Spleen (tissue), 11 donors: ENCODE results near the gene FAAH2. TPM values are rescaled to one million over a fixed set of nuclear protein-coding genes. Genes with fewer than 3 reads are reported as not detected.
"Not testable (repeated sequence)": the region's sequence is repeated elsewhere in the genome, so short reads cannot be mapped to it uniquely, and the experiment has no call there.

Source experiments
- DNase-seq: peaks from one replicate; pipeline ENCODE4 v3.0.0-alpha.2; 2020
- H3K27ac ChIP-seq, 8 donors: fragments of 200-600 bp; sonication (generic) in 7 of 8; 1 replicate in 4 of 8; 2 replicates in 4 of 8; pipeline versions ENCODE4 v1.5.0 to v1.8.0; 2016 to 2021; ENCODE audit warnings: inconsistent platforms in 4 of 8, mild to moderate bottlenecking in 4 of 8, moderate library complexity in 1 of 8
- H3K27me3 ChIP-seq, 7 donors: fragments of 200-600 bp; sonication (generic) in 6 of 7; replicated peaks in 1 of 7; 1 replicate in 4 of 7; 2 replicates in 3 of 7; pipeline versions ENCODE4 v1.5.0 to v1.8.0; 2016 to 2021; ENCODE audit warnings: inconsistent platforms in 3 of 7, mild to moderate bottlenecking in 1 of 7
- H3K36me3 ChIP-seq, 6 donors: fragments of 200-600 bp; sonication (generic) in 5 of 6; 1 replicate in 4 of 6; 2 replicates in 2 of 6; pipeline versions ENCODE4 v1.5.0 to v1.8.0; 2016 to 2021; ENCODE audit warnings: inconsistent platforms in 2 of 6
- H3K4me1 ChIP-seq, 6 donors: fragments of 200-600 bp; sonication (generic) in 5 of 6; 1 replicate in 3 of 6; 2 replicates in 3 of 6; pipeline versions ENCODE4 v1.5.0 to v1.8.0; 2016 to 2021; ENCODE audit warnings: inconsistent platforms in 3 of 6
- H3K4me3 ChIP-seq, 8 donors: fragments of 200-600 bp; sonication (generic) in 7 of 8; 1 replicate in 4 of 8; 2 replicates in 4 of 8; pipeline versions ENCODE4 v1.5.0 to v1.8.0; 2016 to 2021; ENCODE audit warnings: inconsistent platforms in 4 of 8, mild to moderate bottlenecking in 4 of 8, moderate library complexity in 2 of 8
- H3K9me3 ChIP-seq, 8 donors: fragments of 200-600 bp; sonication (generic) in 7 of 8; 1 replicate in 4 of 8; 2 replicates in 4 of 8; pipeline versions ENCODE4 v1.5.0 to v1.8.0; 2016 to 2021; ENCODE audit warnings: inconsistent platforms in 4 of 8
- CTCF ChIP-seq, 11 experiments: fragments of 200-600 bp in 7 of 11; fragments of 450-650 bp in 4 of 11; sonication (generic) in 4 of 11; IDR thresholded peaks in 8 of 11; conservative IDR thresholded peaks in 3 of 11; 1 replicate in 7 of 11; 2 replicates in 4 of 11; pipeline versions ENCODE4 v1.4.0 to v1.8.0; 2016 to 2021; ENCODE audit warnings: antibody characterized with exemption in 11 of 11, inconsistent platforms in 4 of 11, mild to moderate bottlenecking in 1 of 11
- POLR2A ChIP-seq, 3 donors: fragments of 450-650 bp; IDR thresholded peaks; one replicate each; pipeline ENCODE4 v1.5.1; 2017; ENCODE audit warnings: antibody characterized with exemption in 3 of 3, mild to moderate bottlenecking in 1 of 3
- POLR2AphosphoS5 ChIP-seq, 3 donors: sonication (generic); formaldehyde crosslinking; IDR thresholded peaks; one replicate each; pipeline ENCODE4 v1.5.1; 2017; ENCODE audit warnings: antibody characterized with exemption in 3 of 3
- WGBS, 5 donors: extraction: QIAGEN DNeasy Blood & Tissue Kit in 3 of 5; methylation state at CpG; one replicate each; pipeline versions ENCODE4 v1.1.5 to v1.1.7; 2013 to 2018; 5-methylcytosine and 5-hydroxymethylcytosine counted together
- intact Hi-C: fragments of 100-400 bp; cut with DNase I; formaldehyde crosslinking; loops from one replicate; pipeline ENCODE4 v1.15.0; 2023; ENCODE audit warnings: low total_unique reads
- polyA plus RNA-seq, 3 donors: library from polyadenylated mRNA; stranded (reverse); fragments of 200-250 nt; gene quantifications; one replicate each; pipeline ENCODE4 v1.2.1, GENCODE V29; 2013
- total RNA-seq, 7 donors: library from RNA; depleted of rRNA in 3 of 7; stranded (reverse); fragments of >200 nt in 3 of 7; fragmentation: NEBNext Ultra II Directional in 4 of 7; extraction: Animal tissue kit (Norgen Biotek cat#: 25700) in 4 of 7; gene quantifications; one replicate each; pipeline versions ENCODE4 v1.1.0 to v1.2.1, GENCODE V29; 2016 to 2021
- donor health status: healthy with polysubstance abuse.
- donor health status: DM: no; HTN: no; CAD: no; lungs with moderate emphysema.
- donor health status: DM: no; HTN: no; CAD: no.
- donor health status: Bipolar disorder and iron deficiency.
- donor health status: healthy.
- donor health status: DM: no; HTN: no; CAD: no.
- donor health status: DM: yes; HTN: yes; CAD: no.

FAAH2 gene
- total and polyA plus RNA-seq, 10 donors: 1.2 to 5.8 (median 3.1) TPM

- Histone ChIP-seq H3K27ac (no peak overlapping the region), H3K9me3 (no peaks in the 10 kb centered on the region), H3K4me3 (no peak overlapping the region), H3K4me1 (no peaks in the 10 kb centered on the region), H3K27me3 (peaks cover 0 to 7% (median 0%) of the 10 kb centered on the region in 7 donors), H3K36me3 (no peaks in the 10 kb centered on the region)
- DNase-seq: no peak
- TF ChIP-seq POLR2A (IDR thresholded peaks at IDR 0.05) (no peak), POLR2AphosphoS5 (IDR thresholded peaks at IDR 0.05) (no peak), CTCF (IDR thresholded peaks at IDR 0.05 in 8 of 11, conservative IDR thresholded peaks at IDR 0.05 in 3 of 11) (no peak)
- intact Hi-C loops: no loop called here
These were observed 8.5 kb downstream of the FAAH2 start for GRCh38 chrX:57294961-57295360.

- H3K27me3 ChIP-seq, H3K36me3 ChIP-seq, H3K4me1 ChIP-seq, H3K9me3 ChIP-seq, H3K4me3 ChIP-seq, H3K27ac ChIP-seq, intact Hi-C loops: not testable (repeated sequence)
- WGBS, 5 donors: 89 to 98% (median 91%) methylated on average over 5 to 6 of the region's 6 CpGs
- peak; percentile 55 for DNase-seq
These were observed 9.2 kb downstream of the FAAH2 start for GRCh38 chrX:57295679-57296078.

- Histone ChIP-seq H3K27ac (no peak overlapping the region), H3K4me1 (no peaks in the 10 kb centered on the region), H3K27me3 (peaks cover 0 to 11% (median 0%) of the 10 kb centered on the region in 7 donors), H3K36me3 (peaks cover 0 to 7% (median 0%) of the 10 kb centered on the region in 6 donors), H3K4me3 (no peak overlapping the region), H3K9me3 (peaks cover 0 to 35% (median 7%) of the 10 kb centered on the region in 8 donors)
- WGBS, 5 donors: 78 to 92% (median 81%) methylated on average over 2 of the region's 2 CpGs
- TF ChIP-seq CTCF (IDR thresholded peaks at IDR 0.05 in 8 of 11, conservative IDR thresholded peaks at IDR 0.05 in 3 of 11): no peak
- no peak for TF ChIP-seq POLR2AphosphoS5 (IDR thresholded peaks at IDR 0.05)
- TF ChIP-seq POLR2A (IDR thresholded peaks at IDR 0.05): no peak
- DNase-seq: no peak
- intact Hi-C loops: no loop called here
These were observed 27.2 kb downstream of the FAAH2 start for GRCh38 chrX:57313583-57314215.

DNA sequence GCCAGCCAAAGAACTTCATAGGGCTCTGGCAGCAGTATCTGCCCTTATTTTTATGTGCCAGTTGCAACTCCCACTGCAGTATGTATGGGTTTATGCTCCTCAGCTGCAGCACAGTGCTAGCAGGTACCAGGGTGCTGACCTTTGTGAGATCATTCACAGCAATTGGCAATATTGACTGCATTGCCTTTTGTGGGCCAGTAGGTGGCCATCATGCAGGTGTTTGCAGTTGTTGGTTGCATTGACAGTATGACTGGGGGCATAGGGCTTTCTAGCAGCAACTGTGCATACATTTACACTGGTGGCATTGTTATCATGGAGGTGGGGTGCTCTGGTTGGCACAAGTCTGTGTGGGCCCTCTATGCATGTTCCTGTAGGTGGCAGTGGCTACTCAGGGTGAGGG, 42.5 kb downstream of the FAAH2 start:
- no peak for DNase-seq
- Histone ChIP-seq H3K27me3 (peaks cover 0 to 3% (median 0%) of the 10 kb centered on the region in 7 donors), H3K27ac (no peak overlapping the region), H3K36me3 (no peaks in the 10 kb centered on the region), H3K4me1 (no peaks in the 10 kb centered on the region), H3K9me3 (peaks cover 0 to 16% (median 5%) of the 10 kb centered on the region in 8 donors), H3K4me3 (no peak overlapping the region)
- intact Hi-C loops: no loop called here
- no peak for TF ChIP-seq CTCF (IDR thresholded peaks at IDR 0.05 in 8 of 11, conservative IDR thresholded peaks at IDR 0.05 in 3 of 11)
- no peak for TF ChIP-seq POLR2A (IDR thresholded peaks at IDR 0.05)
- no peak for TF ChIP-seq POLR2AphosphoS5 (IDR thresholded peaks at IDR 0.05)

DNA sequence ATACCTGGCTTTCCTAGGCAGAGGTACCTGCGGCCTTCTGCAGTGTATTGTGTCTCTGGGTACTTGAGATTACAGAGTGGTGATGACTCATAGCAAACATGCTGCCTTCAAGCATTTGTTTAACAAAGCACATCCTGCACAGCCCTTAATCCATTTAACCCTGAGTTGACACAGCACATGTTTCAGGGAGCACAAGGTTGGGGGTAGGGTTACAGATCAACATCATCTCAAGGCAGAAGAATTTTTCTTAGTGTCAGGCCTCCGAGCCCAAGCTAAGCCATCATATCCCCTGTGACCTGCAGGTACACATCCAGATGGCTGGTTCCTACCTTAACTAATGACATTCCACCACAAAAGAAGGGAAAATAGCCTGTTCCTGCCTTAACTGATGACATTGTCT, 49.3 kb downstream of the FAAH2 start:
- H3K4me3 ChIP-seq, H3K36me3 ChIP-seq, H3K27ac ChIP-seq, H3K9me3 ChIP-seq, H3K4me1 ChIP-seq, DNase-seq, intact Hi-C loops, H3K27me3 ChIP-seq: not testable (repeated sequence)
- 63 to 80% (median 69%) methylated on average over 1 to 2 of the region's 2 CpGs for WGBS, 5 donors
